K562 (cell line): ENCODE measurements around the gene GALNT18. TPM values are rescaled to one million over a fixed set of nuclear protein-coding genes. Genes with fewer than 3 reads are reported as not detected.

ENCODE experiments used
- ATF1 ChIP-seq, 2 experiments: fragments of 450-650 bp in 1 of 2; IDR thresholded peaks; 2 replicates each; pipeline ENCODE4 v1.6.1; 2016; ENCODE audit warnings: missing compliant biosample characterization in 1 of 2, missing genetic modification characterization in 1 of 2
- CBX3 ChIP-seq, 2 experiments: IDR thresholded peaks; 1 replicate in 1 of 2; 2 replicates in 1 of 2; pipeline ENCODE4 v1.6.1; 2012; ENCODE audit warnings: inconsistent platforms in 2 of 2, low read length in 2 of 2, borderline replicate concordance in 1 of 2, control low read depth in 1 of 2
- E4F1 ChIP-seq: fragments of 250-450 bp; sonication (Bioruptor Pico); IDR thresholded peaks from 2 replicates; pipeline ENCODE4 v1.5.0; 2021; ENCODE audit warnings: mild to moderate bottlenecking, borderline replicate concordance
- ELK3 ChIP-seq: fragments of 450-650 bp; formaldehyde crosslinking; IDR thresholded peaks from 2 replicates; pipeline ENCODE4 v1.4.0; 2020; ENCODE audit warnings: mild to moderate bottlenecking
- MYC ChIP-seq, 2 experiments: fragments of 250-450 bp in 1 of 2; sonication (Bioruptor Pico) in 1 of 2; IDR thresholded peaks; 2 replicates each; pipeline versions ENCODE4 v1.5.1 to v1.6.1; 2012 to 2021; ENCODE audit warnings: low read depth in 2 of 2, borderline replicate concordance in 1 of 2, improper control_type of control experiment in 1 of 2, low read length in 1 of 2, mild to moderate bottlenecking in 1 of 2, moderate library complexity in 1 of 2
- NFRKB ChIP-seq: fragments of 450-650 bp; IDR thresholded peaks from 2 replicates; pipeline ENCODE4 v1.6.1; 2016; ENCODE audit warnings: low read depth
- NFYB ChIP-seq: IDR thresholded peaks from 2 replicates; pipeline ENCODE4 v1.6.1; 2011; ENCODE audit warnings: mild to moderate bottlenecking, moderate library complexity; ENCODE audit not compliant: insufficient read length; ENCODE audit errors: extremely low read depth
- PHF20 ChIP-seq: fragments of 450-650 bp; IDR thresholded peaks from 2 replicates; pipeline ENCODE4 v1.6.1; 2018; ENCODE audit not compliant: partially characterized antibody
- TAF15 ChIP-seq: fragments of 200-400 bp; formaldehyde crosslinking; IDR thresholded peaks from 2 replicates; pipeline ENCODE4 v1.6.1; 2017; ENCODE audit warnings: mild to moderate bottlenecking, low read depth, low read length, moderate library complexity
- YY1 ChIP-seq, 3 experiments: IDR thresholded peaks; 2 replicates each; pipeline ENCODE4 v1.6.1; 2011; ENCODE audit warnings: low read length in 2 of 3, mild to moderate bottlenecking in 2 of 3, moderate library complexity in 2 of 3, borderline replicate concordance in 1 of 3, control low read depth in 1 of 3, low read depth in 1 of 3; ENCODE audit not compliant: insufficient read depth in 3 of 3, insufficient replicate concordance in 2 of 3, control insufficient read depth in 1 of 3, insufficient read length in 1 of 3; ENCODE audit errors: extremely low read depth in 1 of 3
- ZBTB11 ChIP-seq, 3 experiments: fragments of 200-800 bp in 1 of 3; fragments of 250-450 bp in 1 of 3; fragments of 450-650 bp in 1 of 3; sonication (Bioruptor Pico) in 1 of 3; sonication (Bioruptor generic) in 1 of 3; formaldehyde crosslinking in 1 of 3; IDR thresholded peaks; 2 replicates each; pipeline versions ENCODE4 v1.6.1 to v1.8.0; 2016 to 2022; ENCODE audit warnings: mild to moderate bottlenecking in 2 of 3, missing genetic modification characterization in 2 of 3, missing compliant biosample characterization in 1 of 3, moderate library complexity in 1 of 3
- ZNF133 ChIP-seq: fragments of 250-450 bp; sonication (Bioruptor Pico); IDR thresholded peaks from 2 replicates; pipeline ENCODE4 v1.4.0; 2020; ENCODE audit warnings: mild to moderate bottlenecking
- ZNF274 ChIP-seq: IDR thresholded peaks from 2 replicates; pipeline ENCODE4 v1.6.1; 2011; ENCODE audit warnings: low read depth, mild to moderate bottlenecking, low read length, moderate library complexity, borderline replicate concordance
- ZNF695 ChIP-seq: fragments of 450-650 bp; formaldehyde crosslinking; IDR thresholded peaks from 2 replicates; pipeline ENCODE4 v1.4.0; 2020; ENCODE audit warnings: mild to moderate bottlenecking, moderate library complexity
- ZNF699 ChIP-seq: fragments of 250-450 bp; sonication (Bioruptor Pico); IDR thresholded peaks from 2 replicates; pipeline ENCODE4 v1.8.0; 2021; ENCODE audit warnings: mild to moderate bottlenecking, moderate library complexity; ENCODE audit not compliant: insufficient replicate concordance
- polyA plus RNA-seq, 8 experiments: library from polyadenylated mRNA; depleted of rRNA in 4 of 8; stranded (reverse) in 5 of 8; unstranded in 3 of 8; fragments of >200 nt; fragmentation: Nextera tagmentation in 2 of 8; fragmentation: Illumina TruSeq in 1 of 8; extraction: Ambion mirVana in 2 of 8; extraction: Trizol in 1 of 8; gene quantifications; 2 replicates each; pipeline versions ENCODE4 v1.2.1 to v1.2.3, GENCODE V29; 2011 to 2014; ENCODE audit warnings: inconsistent platforms in 1 of 8, missing spikeins in 1 of 8
- total RNA-seq, 7 experiments: library from RNA; depleted of rRNA in 6 of 7; stranded (reverse); fragments of >200 nt in 6 of 7; fragmentation: Illumina TruSeq in 2 of 7; extraction: Trizol in 2 of 7; gene quantifications; 2 replicates each; pipeline versions ENCODE4 v1.2.1 to v1.2.3, GENCODE V29; 2011 to 2021; ENCODE audit warnings: low replicate concordance in 1 of 7
- TF ChIP-seq, protein P1 (sequence below): IDR thresholded peaks from 2 replicates; pipeline ENCODE4 v1.6.1; 2012; ENCODE audit warnings: low read depth, low read length, improper control_type of control experiment, borderline replicate concordance

The GALNT18 gene
- total and polyA plus RNA-seq, 9 of the 15 experiments (the other 6 are each of a cell fraction or from before 2014, with no cell fraction given): not detected

DNA sequence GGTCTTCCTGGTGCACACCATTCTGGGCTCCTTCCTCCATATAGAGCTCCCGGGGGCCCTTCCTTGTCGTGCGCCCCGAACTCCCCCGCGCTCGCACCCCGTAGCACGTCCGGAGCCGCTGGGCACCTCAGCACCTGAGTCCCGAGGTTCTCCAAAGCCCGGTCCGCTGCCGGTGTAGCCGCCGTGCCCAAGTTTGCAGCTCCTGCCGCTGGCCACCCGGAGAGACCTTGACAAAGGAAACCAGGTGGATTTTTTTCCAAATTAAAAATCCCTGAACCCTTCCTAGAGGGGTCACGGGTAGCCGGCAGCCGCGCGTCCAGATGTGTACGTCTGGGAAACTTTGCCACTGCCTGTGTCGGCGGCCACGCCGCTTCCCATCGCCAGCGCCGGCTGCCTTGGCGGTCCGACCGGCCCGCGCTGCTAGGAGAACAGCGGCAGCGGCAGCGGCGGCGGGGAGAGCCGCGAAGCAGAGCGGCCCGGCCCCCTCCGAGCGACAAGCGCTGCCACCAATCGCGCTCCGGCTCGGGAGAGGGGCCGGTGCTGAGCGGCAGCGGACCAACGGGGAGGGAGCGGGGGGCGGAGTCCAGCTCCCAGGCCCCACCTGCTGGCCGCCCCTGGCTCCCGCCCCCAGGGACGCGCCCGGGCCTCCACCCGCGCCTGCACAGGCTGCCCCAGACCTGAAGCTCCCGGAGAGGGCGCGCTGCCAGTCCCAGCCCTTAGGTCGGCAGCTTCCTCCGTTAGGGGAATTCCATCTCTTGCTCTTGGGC is at the start of gene GALNT18 (continued):
- TF ChIP-seq NFYB (peak; percentile 64), ZBTB11 (CRISPR knock-in tag; IDR thresholded peaks at IDR 0.05) (no peak), YY1 (IDR thresholded peaks at IDR 0.05; ENCODE audit: borderline replicate concordance in 1 of 3, control insufficient read depth in 1 of 3, extremely low read depth in 1 of 3, insufficient read depth in 3 of 3, insufficient read length in 1 of 3, insufficient replicate concordance in 2 of 3, low read depth in 1 of 3, low read length in 2 of 3) (no peak), ZNF699 (CRISPR knock-in tag) (no peak), NFRKB (no peak), E4F1 (no peak), CBX3 (IDR thresholded peaks at IDR 0.05; ENCODE audit: borderline replicate concordance in 1 of 2, low read length in 2 of 2) (no peak), ZNF133 (no peak), ATF1 (CRISPR knock-in tag; IDR thresholded peaks at IDR 0.05) (no peak), ATF1 (tag; IDR thresholded peaks at IDR 0.05) (0 out of 2 replicates have a peak, but pooled peaks have one; percentile 26), ZNF274 (no peak), MYC (IDR thresholded peaks at IDR 0.05; ENCODE audit: low read depth, low read length) (no peak), MYC (CRISPR knock-in tag; IDR thresholded peaks at IDR 0.05; ENCODE audit: borderline replicate concordance, low read depth) (no peak), ZNF695 (CRISPR knock-in tag) (no peak), TAF15 (no peak), ELK3 (CRISPR knock-in tag) (no peak), PHF20 (no peak)
- TF ChIP-seq, protein P1, sequence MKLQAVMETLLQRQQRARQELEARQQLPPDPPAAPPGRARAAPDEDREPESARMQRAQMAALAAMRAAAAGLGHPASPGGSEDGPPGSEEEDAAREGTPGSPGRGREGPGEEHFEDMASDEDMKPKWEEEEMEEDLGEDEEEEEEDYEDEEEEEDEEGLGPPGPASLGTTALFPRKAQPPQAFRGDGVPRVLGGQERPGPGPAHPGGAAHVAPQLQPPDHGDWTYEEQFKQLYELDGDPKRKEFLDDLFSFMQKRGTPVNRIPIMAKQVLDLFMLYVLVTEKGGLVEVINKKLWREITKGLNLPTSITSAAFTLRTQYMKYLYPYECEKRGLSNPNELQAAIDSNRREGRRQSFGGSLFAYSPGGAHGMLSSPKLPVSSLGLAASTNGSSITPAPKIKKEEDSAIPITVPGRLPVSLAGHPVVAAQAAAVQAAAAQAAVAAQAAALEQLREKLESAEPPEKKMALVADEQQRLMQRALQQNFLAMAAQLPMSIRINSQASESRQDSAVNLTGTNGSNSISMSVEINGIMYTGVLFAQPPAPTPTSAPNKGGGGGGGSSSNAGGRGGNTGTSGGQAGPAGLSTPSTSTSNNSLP: no peak
